A549 (cell line): ENCODE results near the gene PTPRE. TPM values are rescaled to one million over a fixed set of nuclear protein-coding genes. Genes with fewer than 3 reads are reported as not detected.

ENCODE experiments used
- ATAC-seq, 2 experiments: fragments of 200-7000 bp in 1 of 2; fragments of >200 bp in 1 of 2; cut with Nextera tagmentation in 1 of 2; cut with Tn5 transposase in 1 of 2; 3 replicates each; pipeline versions ENCODE4 v1.8.0 to v1.9.1; 2018 to 2020; ENCODE audit warnings: mild to moderate bottlenecking in 1 of 2, moderate library complexity in 1 of 2
- CTCF ChIA-PET: fragments of 300-600 bp; sonication (Branson Sonifier 250); formaldehyde crosslinking; extraction: SDS; loops from one replicate; lab custom pipeline; 2021; ENCODE audit warnings: antibody characterized with exemption, inconsistent platforms; lab: Yijun Ruan, JAX
- POLR2A ChIA-PET: fragments of 350-600 bp; formaldehyde crosslinking; extraction: SDS; loops from one replicate; lab custom pipeline; 2021; ENCODE audit warnings: antibody characterized with exemption, inconsistent platforms; lab: Yijun Ruan, JAX
- DNase-seq, 2 experiments: peaks; one replicate each; pipeline versions ENCODE4 v3.0.0 to v3.0.0-alpha.2; 2011 to 2016; ENCODE audit warnings: low read depth in 1 of 2, low spot score in 1 of 2
- FAIRE-seq: peaks from 2 replicates; lab custom pipeline; 2011; peaks lifted over from hg19 to GRCh38; lab: Jason Lieb, UNC
- H3K27ac ChIP-seq, 2 experiments: fragments of >200 bp; sonication (Bioruptor Twin); formaldehyde crosslinking; 3 replicates each; pipeline ENCODE4 v1.5.1; 2016 to 2017
- H3K4me1 ChIP-seq: fragments of >200 bp; sonication (Bioruptor Twin); formaldehyde crosslinking; 3 replicates; pipeline ENCODE4 v1.6.1; 2016
- H3K4me2 ChIP-seq: fragments of >200 bp; sonication (Bioruptor Twin); formaldehyde crosslinking; 3 replicates; pipeline ENCODE4 v1.6.1; 2016
- H3K4me3 ChIP-seq: fragments of >200 bp; sonication (Bioruptor Twin); formaldehyde crosslinking; 3 replicates; pipeline ENCODE4 v1.5.1; 2016
- H3K9me3 ChIP-seq: fragments of >200 bp; sonication (Bioruptor Twin); formaldehyde crosslinking; 3 replicates; pipeline ENCODE4 v1.6.1; 2016
- BHLHE40 ChIP-seq: IDR thresholded peaks from 2 replicates; pipeline ENCODE4 v1.6.1; 2012; ENCODE audit warnings: low read depth, low read length, inconsistent platforms
- CEBPB ChIP-seq, 2 experiments: fragments of >200 bp in 1 of 2; sonication (Bioruptor Twin) in 1 of 2; formaldehyde crosslinking in 1 of 2; IDR thresholded peaks; 2 replicates each; pipeline ENCODE4 v1.6.1; 2012 to 2016
- CHD2 ChIP-seq: fragments of 150-350 bp; IDR thresholded peaks from 2 replicates; pipeline ENCODE4 v1.6.1; 2014; ENCODE audit warnings: low read length; ENCODE audit not compliant: partially characterized antibody
- HOXB13 ChIP-seq: fragments of 250-450 bp; sonication (Bioruptor Pico); IDR thresholded peaks from 2 replicates; pipeline ENCODE4 v1.5.0; 2020; ENCODE audit warnings: low read depth, mild to moderate bottlenecking, moderate library complexity
- KDM1A ChIP-seq: fragments of 200-600 bp; sonication (generic); IDR thresholded peaks from 2 replicates; pipeline ENCODE4 v1.6.1; 2016; ENCODE audit warnings: low read depth, mild to moderate bottlenecking
- KDM5A ChIP-seq: fragments of 200-600 bp; sonication (generic); IDR thresholded peaks from 2 replicates; pipeline ENCODE4 v1.6.1; 2016; ENCODE audit warnings: antibody characterized with exemption, mild to moderate bottlenecking
- MAFK ChIP-seq: fragments of 450-650 bp; IDR thresholded peaks from 2 replicates; pipeline ENCODE4 v1.6.1; 2014; ENCODE audit not compliant: partially characterized antibody
- MAZ ChIP-seq: fragments of 150-350 bp; IDR thresholded peaks from 2 replicates; pipeline ENCODE4 v1.6.1; 2014; ENCODE audit warnings: antibody characterized with exemption, low read depth, low read length, borderline replicate concordance
- MYC ChIP-seq: IDR thresholded peaks from 2 replicates; pipeline ENCODE4 v1.6.1; 2012; ENCODE audit warnings: mild to moderate bottlenecking, inconsistent platforms, low read length, improper control_type of control experiment, borderline replicate concordance
- NR3C1 ChIP-seq: fragments of >200 bp; sonication (Bioruptor Twin); formaldehyde crosslinking; IDR thresholded peaks from 3 replicates; pipeline ENCODE4 v1.6.1; 2017
- PHF8 ChIP-seq: fragments of 200-600 bp; sonication (generic); IDR thresholded peaks from 2 replicates; pipeline ENCODE4 v1.6.1; 2016; ENCODE audit warnings: low read depth, mild to moderate bottlenecking, antibody characterized with exemption, moderate library complexity, borderline replicate concordance
- RARB ChIP-seq: fragments of 250-450 bp; sonication (Bioruptor Pico); IDR thresholded peaks from 2 replicates; pipeline ENCODE4 v1.8.0; 2021; ENCODE audit warnings: mild to moderate bottlenecking, moderate library complexity
- RFX5 ChIP-seq: fragments of 450-650 bp; IDR thresholded peaks from 2 replicates; pipeline ENCODE4 v1.7.1; 2014; ENCODE audit warnings: antibody characterized with exemption, mild to moderate bottlenecking, moderate library complexity
- RNF2 ChIP-seq: fragments of 200-600 bp; sonication (generic); IDR thresholded peaks from 2 replicates; pipeline ENCODE4 v1.6.1; 2016; ENCODE audit warnings: low read depth, mild to moderate bottlenecking, antibody characterized with exemption, moderate library complexity, borderline replicate concordance
- ZC3H11A ChIP-seq: fragments of 450-650 bp; IDR thresholded peaks from 2 replicates; pipeline ENCODE4 v1.6.1; 2014; ENCODE audit warnings: antibody characterized with exemption, mild to moderate bottlenecking
- ZNF302 ChIP-seq: fragments of 250-450 bp; sonication (Bioruptor Pico); IDR thresholded peaks from 2 replicates; pipeline ENCODE4 v1.9.0; 2021; ENCODE audit warnings: inconsistent platforms, mild to moderate bottlenecking, moderate library complexity
- ZSCAN20 ChIP-seq: fragments of 250-450 bp; sonication (Bioruptor Pico); IDR thresholded peaks from 2 replicates; pipeline ENCODE4 v1.8.0; 2022; ENCODE audit warnings: mild to moderate bottlenecking, moderate library complexity
- WGBS: methylation state at CpG from one replicate; pipeline ENCODE4 v1.1.6; 2017; ENCODE audit errors: missing lambda C conversion rate; 5-methylcytosine and 5-hydroxymethylcytosine counted together
- polyA plus RNA-seq, 4 experiments: library from polyadenylated mRNA; depleted of rRNA in 3 of 4; stranded (reverse); fragments of >200 nt; fragmentation: RNase III in 1 of 4; extraction: RNeasy Plus Mini Kit Qiagen cat#74134 plus additional on column Dnase treatment in 1 of 4; gene quantifications; 2 replicates in 3 of 4; 3 replicates in 1 of 4; pipeline ENCODE4 v1.2.3, GENCODE V29; 2011 to 2017
- TF ChIP-seq, protein P1 (sequence below): IDR thresholded peaks from 2 replicates; pipeline ENCODE4 v1.6.1; 2012
- TF ChIP-seq, protein P2 (sequence below): fragments of >200 bp; sonication (Bioruptor Twin); formaldehyde crosslinking; IDR thresholded peaks from 2 replicates; pipeline ENCODE4 v1.6.1; 2016
- TF ChIP-seq, protein P3 (sequence below): fragments of 200-600 bp; sonication (generic); IDR thresholded peaks from 2 replicates; pipeline ENCODE4 v1.6.1; 2016; ENCODE audit warnings: antibody characterized with exemption, mild to moderate bottlenecking, moderate library complexity
- TF ChIP-seq, protein P4 (sequence below): fragments of 450-650 bp; IDR thresholded peaks from 2 replicates; pipeline ENCODE4 v1.6.1; 2014; ENCODE audit warnings: antibody characterized with exemption
- TF ChIP-seq, protein P5 (sequence below): fragments of 250-450 bp; sonication (Bioruptor Pico); IDR thresholded peaks from 2 replicates; pipeline ENCODE4 v1.5.0; 2021; ENCODE audit warnings: mild to moderate bottlenecking, moderate library complexity, borderline replicate concordance
- TF ChIP-seq, protein P6 (sequence below): fragments of 150-350 bp; IDR thresholded peaks from 2 replicates; pipeline ENCODE4 v1.6.1; 2014; ENCODE audit warnings: low read depth, mild to moderate bottlenecking, low read length
- TF ChIP-seq, protein P7 (sequence below): fragments of 250-450 bp; sonication (Bioruptor Pico); IDR thresholded peaks from 2 replicates; pipeline ENCODE4 v1.5.0; 2020; ENCODE audit warnings: low read depth, mild to moderate bottlenecking, moderate library complexity
- TF ChIP-seq, protein P8 (sequence below): fragments of >200 bp; sonication (Bioruptor Twin); formaldehyde crosslinking; IDR thresholded peaks from 3 replicates; pipeline ENCODE4 v1.6.1; 2016

Gene PTPRE
- polyA plus RNA-seq, 2 of the 4 experiments (the other 2 are of a cell fraction): 0.31 to 1.5 TPM

DNA sequence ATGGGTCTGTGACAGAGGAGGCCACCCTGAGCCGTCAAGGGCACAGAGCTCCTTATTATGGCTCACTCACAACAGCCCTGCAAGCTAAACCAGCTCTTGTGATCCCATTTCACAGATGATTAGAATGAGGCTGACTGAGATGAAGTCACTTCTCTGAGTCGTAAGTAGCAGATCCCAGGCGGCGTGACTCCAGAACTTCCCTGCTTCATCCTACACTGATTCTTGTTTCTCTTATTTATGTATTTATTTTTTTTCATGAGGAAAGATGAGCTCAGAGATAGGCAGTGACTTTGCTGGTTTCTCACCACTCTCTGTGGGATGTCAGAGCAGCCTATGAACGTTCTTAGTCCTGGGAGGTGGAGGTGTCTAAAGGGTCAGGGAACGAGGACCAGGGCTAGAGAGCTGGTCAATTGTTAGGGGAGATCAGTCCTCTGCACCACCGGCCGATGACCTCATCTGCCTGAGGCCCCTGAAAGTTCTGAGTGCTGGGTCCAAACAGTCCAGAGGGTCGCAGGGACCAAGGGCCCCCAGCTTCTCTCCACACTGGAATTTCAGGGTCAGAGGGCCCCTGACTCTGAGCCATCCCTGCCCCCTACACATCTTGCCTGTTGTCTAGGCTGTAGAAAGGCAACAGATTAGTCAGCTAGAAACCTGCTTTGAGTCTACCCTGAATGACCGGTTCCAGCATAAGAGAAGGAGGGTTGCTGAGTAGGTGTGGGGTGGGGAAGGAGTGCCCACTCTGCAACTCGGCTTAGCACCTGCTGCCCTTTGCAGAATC is 32.0 kb upstream of the PTPRE start:
- Histone ChIP-seq H3K4me1 (no peaks in the 10 kb centered on the region), H3K4me2 (no peak overlapping the region), H3K9me3 (no peaks in the 10 kb centered on the region; the same call in 2 of the 3 replicates), H3K4me3 (no peak overlapping the region), H3K27ac (no peak overlapping the region)
- no peak for DNase-seq
- TF ChIP-seq KDM1A (no peak), MAFK (no peak), MAZ (no peak), CHD2 (no peak), ZSCAN20 (CRISPR knock-in tag) (no peak), RFX5 (no peak)
- TF ChIP-seq, protein P1, sequence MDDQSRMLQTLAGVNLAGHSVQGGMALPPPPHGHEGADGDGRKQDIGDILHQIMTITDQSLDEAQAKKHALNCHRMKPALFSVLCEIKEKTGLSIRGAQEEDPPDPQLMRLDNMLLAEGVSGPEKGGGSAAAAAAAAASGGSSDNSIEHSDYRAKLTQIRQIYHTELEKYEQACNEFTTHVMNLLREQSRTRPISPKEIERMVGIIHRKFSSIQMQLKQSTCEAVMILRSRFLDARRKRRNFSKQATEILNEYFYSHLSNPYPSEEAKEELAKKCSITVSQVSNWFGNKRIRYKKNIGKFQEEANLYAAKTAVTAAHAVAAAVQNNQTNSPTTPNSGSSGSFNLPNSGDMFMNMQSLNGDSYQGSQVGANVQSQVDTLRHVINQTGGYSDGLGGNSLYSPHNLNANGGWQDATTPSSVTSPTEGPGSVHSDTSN: no peak
- TF ChIP-seq, protein P2, sequence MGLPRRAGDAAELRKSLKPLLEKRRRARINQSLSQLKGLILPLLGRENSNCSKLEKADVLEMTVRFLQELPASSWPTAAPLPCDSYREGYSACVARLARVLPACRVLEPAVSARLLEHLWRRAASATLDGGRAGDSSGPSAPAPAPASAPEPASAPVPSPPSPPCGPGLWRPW: no peak
- TF ChIP-seq, protein P3, sequence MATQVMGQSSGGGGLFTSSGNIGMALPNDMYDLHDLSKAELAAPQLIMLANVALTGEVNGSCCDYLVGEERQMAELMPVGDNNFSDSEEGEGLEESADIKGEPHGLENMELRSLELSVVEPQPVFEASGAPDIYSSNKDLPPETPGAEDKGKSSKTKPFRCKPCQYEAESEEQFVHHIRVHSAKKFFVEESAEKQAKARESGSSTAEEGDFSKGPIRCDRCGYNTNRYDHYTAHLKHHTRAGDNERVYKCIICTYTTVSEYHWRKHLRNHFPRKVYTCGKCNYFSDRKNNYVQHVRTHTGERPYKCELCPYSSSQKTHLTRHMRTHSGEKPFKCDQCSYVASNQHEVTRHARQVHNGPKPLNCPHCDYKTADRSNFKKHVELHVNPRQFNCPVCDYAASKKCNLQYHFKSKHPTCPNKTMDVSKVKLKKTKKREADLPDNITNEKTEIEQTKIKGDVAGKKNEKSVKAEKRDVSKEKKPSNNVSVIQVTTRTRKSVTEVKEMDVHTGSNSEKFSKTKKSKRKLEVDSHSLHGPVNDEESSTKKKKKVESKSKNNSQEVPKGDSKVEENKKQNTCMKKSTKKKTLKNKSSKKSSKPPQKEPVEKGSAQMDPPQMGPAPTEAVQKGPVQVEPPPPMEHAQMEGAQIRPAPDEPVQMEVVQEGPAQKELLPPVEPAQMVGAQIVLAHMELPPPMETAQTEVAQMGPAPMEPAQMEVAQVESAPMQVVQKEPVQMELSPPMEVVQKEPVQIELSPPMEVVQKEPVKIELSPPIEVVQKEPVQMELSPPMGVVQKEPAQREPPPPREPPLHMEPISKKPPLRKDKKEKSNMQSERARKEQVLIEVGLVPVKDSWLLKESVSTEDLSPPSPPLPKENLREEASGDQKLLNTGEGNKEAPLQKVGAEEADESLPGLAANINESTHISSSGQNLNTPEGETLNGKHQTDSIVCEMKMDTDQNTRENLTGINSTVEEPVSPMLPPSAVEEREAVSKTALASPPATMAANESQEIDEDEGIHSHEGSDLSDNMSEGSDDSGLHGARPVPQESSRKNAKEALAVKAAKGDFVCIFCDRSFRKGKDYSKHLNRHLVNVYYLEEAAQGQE: no peak
- CTCF ChIA-PET: interaction anchor here (0.8 to 1.7 kb wide), 4 partner anchors 12 to 195 kb away, joined by 3 to 5 read pairs (median 4); no protein-coding TSS in a partner anchor
- WGBS: 42% methylated on average over 11 of the region's 11 CpGs
- FAIRE-seq: no peak
- POLR2A ChIA-PET: no interaction called here
- ATAC-seq: no peak

DNA sequence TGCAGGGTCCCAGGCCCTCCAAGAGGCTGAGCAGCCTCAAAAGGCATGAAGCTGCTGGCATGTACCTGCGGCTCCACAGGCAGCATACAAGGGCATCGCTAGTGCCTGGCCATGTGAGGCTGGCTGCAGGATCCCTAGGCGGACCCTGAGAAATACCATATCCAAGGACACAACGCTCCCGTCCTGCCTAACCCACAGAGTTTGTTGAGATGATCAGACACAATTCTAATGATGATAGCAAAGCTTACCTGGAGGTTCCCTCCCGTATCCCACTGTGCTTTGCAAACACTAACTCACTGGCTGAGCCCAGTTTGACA is 31.5 kb upstream of the PTPRE start:
- CTCF ChIA-PET: interaction anchor here (1.7 kb wide), 1 partner anchor 136 kb away, joined by 5 read pairs; no protein-coding TSS in a partner anchor
- Histone ChIP-seq H3K4me3 (no peak overlapping the region), H3K4me1 (no peaks in the 10 kb centered on the region), H3K9me3 (no peaks in the 10 kb centered on the region), H3K27ac (no peak overlapping the region), H3K4me2 (no peak overlapping the region)
- DNase-seq: no peak
- 33% methylated on average over 6 of the region's 6 CpGs for WGBS
- no peak for ATAC-seq
- POLR2A ChIA-PET: no interaction called here
- FAIRE-seq: no peak
- TF ChIP-seq, protein P4, sequence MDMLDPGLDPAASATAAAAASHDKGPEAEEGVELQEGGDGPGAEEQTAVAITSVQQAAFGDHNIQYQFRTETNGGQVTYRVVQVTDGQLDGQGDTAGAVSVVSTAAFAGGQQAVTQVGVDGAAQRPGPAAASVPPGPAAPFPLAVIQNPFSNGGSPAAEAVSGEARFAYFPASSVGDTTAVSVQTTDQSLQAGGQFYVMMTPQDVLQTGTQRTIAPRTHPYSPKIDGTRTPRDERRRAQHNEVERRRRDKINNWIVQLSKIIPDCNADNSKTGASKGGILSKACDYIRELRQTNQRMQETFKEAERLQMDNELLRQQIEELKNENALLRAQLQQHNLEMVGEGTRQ: no peak
- no peak for TF ChIP-seq RARB
- TF ChIP-seq KDM5A: no peak
- TF ChIP-seq KDM1A: no peak
- no peak for TF ChIP-seq PHF8
- TF ChIP-seq RNF2: no peak
- no peak for TF ChIP-seq NR3C1
- TF ChIP-seq, protein P5, sequence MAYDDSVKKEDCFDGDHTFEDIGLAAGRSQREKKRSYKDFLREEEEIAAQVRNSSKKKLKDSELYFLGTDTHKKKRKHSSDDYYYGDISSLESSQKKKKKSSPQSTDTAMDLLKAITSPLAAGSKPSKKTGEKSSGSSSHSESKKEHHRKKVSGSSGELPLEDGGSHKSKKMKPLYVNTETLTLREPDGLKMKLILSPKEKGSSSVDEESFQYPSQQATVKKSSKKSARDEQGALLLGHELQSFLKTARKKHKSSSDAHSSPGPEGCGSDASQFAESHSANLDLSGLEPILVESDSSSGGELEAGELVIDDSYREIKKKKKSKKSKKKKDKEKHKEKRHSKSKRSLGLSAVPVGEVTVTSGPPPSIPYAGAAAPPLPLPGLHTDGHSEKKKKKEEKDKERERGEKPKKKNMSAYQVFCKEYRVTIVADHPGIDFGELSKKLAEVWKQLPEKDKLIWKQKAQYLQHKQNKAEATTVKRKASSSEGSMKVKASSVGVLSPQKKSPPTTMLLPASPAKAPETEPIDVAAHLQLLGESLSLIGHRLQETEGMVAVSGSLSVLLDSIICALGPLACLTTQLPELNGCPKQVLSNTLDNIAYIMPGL: no peak
- TF ChIP-seq, protein P6, sequence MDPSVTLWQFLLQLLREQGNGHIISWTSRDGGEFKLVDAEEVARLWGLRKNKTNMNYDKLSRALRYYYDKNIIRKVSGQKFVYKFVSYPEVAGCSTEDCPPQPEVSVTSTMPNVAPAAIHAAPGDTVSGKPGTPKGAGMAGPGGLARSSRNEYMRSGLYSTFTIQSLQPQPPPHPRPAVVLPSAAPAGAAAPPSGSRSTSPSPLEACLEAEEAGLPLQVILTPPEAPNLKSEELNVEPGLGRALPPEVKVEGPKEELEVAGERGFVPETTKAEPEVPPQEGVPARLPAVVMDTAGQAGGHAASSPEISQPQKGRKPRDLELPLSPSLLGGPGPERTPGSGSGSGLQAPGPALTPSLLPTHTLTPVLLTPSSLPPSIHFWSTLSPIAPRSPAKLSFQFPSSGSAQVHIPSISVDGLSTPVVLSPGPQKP: no peak
- TF ChIP-seq ZNF302 (CRISPR knock-in tag): no peak
- TF ChIP-seq, protein P7, sequence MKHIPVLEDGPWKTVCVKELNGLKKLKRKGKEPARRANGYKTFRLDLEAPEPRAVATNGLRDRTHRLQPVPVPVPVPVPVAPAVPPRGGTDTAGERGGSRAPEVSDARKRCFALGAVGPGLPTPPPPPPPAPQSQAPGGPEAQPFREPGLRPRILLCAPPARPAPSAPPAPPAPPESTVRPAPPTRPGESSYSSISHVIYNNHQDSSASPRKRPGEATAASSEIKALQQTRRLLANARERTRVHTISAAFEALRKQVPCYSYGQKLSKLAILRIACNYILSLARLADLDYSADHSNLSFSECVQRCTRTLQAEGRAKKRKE (CRISPR knock-in tag): no peak
- no peak for TF ChIP-seq BHLHE40
- TF ChIP-seq CEBPB (IDR thresholded peaks at IDR 0.05): no peak
- no peak for TF ChIP-seq ZC3H11A
- TF ChIP-seq HOXB13 (CRISPR knock-in tag): no peak
- TF ChIP-seq, protein P8, sequence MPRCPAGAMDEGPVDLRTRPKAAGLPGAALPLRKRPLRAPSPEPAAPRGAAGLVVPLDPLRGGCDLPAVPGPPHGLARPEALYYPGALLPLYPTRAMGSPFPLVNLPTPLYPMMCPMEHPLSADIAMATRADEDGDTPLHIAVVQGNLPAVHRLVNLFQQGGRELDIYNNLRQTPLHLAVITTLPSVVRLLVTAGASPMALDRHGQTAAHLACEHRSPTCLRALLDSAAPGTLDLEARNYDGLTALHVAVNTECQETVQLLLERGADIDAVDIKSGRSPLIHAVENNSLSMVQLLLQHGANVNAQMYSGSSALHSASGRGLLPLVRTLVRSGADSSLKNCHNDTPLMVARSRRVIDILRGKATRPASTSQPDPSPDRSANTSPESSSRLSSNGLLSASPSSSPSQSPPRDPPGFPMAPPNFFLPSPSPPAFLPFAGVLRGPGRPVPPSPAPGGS: no peak
- TF ChIP-seq MYC: no peak
